Erythroblast (primary cell): ENCODE data around the gene KLF8.

Experiments used
- GATA1 ChIP-seq: IDR thresholded peaks from 2 replicates; pipeline ENCODE4 v1.6.1; 2011; ENCODE audit warnings: low read depth, mild to moderate bottlenecking, control low read depth, low read length, moderate library complexity
- POLR2A ChIP-seq: IDR thresholded peaks from 2 replicates; pipeline ENCODE4 v1.6.1; 2011; ENCODE audit warnings: mild to moderate bottlenecking, low read length

DNA sequence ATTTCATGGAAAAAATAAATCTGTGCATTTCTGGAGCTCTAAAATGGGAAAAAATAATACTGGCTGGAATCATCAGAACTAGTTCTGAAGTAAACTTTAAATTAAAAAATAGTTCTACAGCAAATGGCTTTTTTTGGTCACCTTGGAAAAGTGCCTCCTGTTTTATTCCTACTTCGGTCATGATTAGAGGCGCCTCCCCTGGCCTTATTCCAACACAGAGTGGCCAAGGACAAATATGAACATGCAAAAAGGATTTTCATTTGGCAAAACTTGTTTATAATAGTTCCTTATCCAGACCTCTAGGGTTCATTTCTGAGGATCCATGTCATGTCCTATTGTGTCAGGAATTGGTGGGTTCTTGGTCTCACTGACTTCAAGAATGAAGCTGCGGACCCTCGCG is 11.1 kb upstream of the KLF8 start:
- TF ChIP-seq POLR2A (no peak), GATA1 (no peak)
